GM20431 (cell line): ENCODE data around the gene TMEM233.

Experiments used
- in situ Hi-C: fragments of 300-500 bp; cut with MseI, MboI; formaldehyde crosslinking; loops from one replicate; pipeline ENCODE4 v1.15.0; 2020; ENCODE audit warnings: low sequenced_read_pairs; ENCODE audit not compliant: unreplicated experiment

The TMEM233 gene

DNA sequence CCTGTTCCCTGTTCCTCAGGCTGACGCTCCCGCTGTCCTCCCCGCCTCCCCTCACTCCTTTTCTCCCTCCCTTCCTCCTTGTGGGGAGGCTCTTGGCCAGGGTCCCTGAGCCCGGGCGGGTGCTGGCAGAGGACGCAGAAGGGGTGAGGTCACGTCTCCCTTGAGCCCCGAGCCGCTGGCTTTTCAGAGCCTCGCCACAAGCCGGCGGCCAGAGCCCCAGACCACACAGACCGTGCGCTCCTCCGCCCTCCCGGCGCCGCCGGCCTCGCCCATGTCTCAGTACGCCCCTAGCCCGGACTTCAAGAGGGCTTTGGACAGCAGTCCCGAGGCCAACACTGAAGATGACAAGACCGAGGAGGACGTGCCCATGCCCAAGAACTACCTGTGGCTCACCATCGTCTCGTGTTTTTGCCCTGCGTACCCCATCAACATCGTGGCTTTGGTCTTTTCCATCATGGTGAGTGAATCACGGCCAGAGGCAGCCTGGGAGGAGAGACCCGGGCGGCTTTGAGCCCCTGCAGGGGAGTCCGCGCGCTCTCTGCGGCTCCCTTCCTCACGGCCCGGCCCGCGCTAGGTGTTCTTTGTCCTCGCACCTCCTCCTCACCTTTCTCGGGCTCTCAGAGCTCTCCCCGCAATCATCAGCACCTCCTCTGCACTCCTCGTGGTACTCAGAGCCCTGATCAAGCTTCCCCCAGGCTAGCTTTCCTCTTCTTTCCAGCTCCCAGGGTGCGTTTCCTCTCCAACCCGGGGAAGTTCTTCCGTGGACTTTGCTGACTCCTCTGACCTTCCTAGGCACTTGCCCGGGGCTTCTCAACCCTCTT, at the start of gene TMEM233:
Gene TMEM233, plus strand, starts transcription at position 197 of the 821 bp plus-strand sequence. Its CDS starts 75 bp downstream, at position 272.
- in situ Hi-C loops: no loop called here

- in situ Hi-C loops: no loop called here
Measured at GRCh38 chr12:119544765-119545625, 48.6 kb upstream of the TMEM233 start.

- in situ Hi-C loops: no loop called here
Measured at GRCh38 chr12:119546340-119546739, 47.2 kb upstream of the TMEM233 start.

DNA sequence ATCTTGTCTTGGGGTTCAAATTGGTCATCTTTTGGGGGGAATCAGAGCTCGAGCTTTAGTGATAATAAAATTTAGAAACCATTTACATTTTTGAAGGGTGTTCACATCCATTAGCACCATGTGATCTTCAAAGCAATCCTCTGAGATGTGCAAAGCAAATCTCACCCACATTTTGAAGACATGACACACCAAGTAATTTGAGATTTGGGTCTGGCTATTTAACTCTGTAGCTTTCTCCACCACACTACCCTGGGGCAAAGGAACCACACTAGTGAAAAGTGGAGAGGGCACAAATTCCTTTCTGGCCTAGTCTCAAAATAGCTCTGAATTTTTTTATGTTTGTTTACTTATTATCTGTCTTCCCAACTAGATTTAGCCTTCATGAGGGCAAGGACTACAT, 46.6 kb upstream of the TMEM233 start:
- in situ Hi-C loops: no loop called here

DNA sequence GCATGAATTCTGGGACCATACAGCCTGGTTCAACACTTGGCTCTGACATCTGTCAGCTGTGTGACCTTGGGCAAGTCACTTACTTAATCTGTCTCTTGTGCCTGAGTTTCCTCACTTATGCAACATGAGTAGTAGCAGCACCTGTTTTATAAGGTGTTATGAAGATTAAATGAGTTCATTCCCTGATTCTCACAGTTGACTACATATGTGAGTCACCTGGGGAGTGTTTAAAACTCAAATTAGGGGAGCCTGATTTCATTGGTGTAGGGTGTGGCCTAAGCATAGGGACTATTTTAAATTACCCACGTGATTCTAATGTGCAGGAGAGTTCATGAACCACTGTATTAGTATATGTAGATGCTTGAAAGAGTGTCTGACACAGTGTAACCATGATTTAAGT, 36.7 kb upstream of the TMEM233 start:
- in situ Hi-C loops: no loop called here

- in situ Hi-C loops: no loop called here
Measured at GRCh38 chr12:119565404-119565803, 28.2 kb upstream of the TMEM233 start.

DNA sequence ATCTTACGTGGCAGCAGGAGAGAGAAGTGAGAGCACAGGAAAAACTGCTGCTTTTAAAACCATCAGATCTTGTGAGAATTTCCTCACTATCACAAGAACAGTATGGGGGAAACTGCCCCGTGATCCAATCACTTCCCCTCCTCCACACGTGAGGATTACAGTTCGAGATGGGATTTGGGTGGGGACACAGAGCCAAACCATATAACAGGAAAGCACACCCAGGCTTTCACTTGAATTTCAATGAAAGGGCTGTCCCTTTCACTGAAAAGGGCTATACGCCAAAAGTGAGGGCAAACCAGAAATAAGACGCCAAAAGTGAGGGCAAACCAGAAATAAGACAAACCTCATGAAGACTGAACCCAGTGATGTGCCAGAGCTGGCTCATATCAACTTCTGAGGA, 22.8 kb upstream of the TMEM233 start:
- in situ Hi-C loops: no loop called here

DNA sequence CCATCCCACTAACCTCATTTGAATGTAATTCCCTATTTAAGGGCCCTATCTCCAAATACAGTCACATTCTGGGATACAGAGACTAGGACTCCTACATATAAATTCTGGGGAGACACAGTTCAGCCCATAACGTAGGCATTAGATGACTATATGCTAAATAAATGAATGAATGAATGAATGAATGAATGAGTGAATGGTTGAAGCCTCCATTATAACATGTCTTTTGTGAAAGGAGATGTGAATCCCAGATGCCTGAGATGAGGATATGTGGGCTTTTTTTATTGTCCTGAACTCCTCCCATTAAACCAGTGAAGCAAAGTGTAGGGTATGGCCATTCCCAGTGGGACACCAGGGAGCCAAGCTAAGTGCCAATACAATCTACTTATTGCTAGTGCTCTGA, 20.5 kb upstream of the TMEM233 start:
- in situ Hi-C loops: no loop called here

DNA sequence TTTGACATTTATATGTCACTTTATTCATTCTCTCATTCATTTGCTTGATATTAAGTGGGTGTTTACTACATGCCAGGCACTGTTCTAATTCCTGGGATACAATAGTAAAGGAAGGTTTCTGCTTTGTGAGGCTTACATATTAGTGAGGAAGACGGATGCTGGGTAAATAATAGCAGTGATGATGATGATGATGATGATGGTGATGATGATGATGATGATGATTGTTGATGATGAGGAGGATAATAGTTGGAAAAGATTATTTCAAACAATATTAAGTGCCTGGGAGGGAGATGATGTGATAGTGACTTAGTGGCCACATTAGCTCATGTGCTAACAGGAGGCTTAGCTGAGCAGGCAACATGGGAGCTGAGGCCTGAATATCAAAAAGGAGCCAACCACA, 19.3 kb upstream of the TMEM233 start:
- in situ Hi-C loops: no loop called here

- in situ Hi-C loops: no loop called here
Measured at GRCh38 chr12:119576118-119576810, 17.3 kb upstream of the TMEM233 start.

GRCh38 chr12:119576915-119577314, 16.7 kb upstream of the TMEM233 start:
- in situ Hi-C loops: no loop called here

GRCh38 chr12:119578112-119578511, 15.5 kb upstream of the TMEM233 start:
- in situ Hi-C loops: no loop called here

GRCh38 chr12:119589097-119589496, 4.5 kb upstream of the TMEM233 start:
- in situ Hi-C loops: no loop called here

DNA sequence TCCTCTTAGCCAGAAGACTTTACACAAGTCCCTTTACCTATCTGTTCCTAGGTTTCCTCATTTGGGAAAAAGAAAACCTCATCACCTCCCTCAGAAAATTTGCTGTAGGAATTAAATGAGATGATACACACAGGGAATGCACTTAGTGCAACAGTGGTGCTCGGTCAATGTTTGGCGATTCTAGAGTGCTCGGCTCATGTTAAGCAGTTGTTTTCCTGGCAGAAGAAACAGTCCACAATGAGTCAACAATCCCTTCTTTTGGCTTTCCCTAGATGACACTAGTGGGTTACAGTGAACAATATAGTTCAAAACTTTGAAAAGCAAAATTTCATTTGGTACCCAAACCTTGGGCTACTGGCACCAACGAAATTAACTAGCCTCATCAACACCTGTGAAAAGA, 3.9 kb upstream of the TMEM233 start:
- in situ Hi-C loops: no loop called here

DNA sequence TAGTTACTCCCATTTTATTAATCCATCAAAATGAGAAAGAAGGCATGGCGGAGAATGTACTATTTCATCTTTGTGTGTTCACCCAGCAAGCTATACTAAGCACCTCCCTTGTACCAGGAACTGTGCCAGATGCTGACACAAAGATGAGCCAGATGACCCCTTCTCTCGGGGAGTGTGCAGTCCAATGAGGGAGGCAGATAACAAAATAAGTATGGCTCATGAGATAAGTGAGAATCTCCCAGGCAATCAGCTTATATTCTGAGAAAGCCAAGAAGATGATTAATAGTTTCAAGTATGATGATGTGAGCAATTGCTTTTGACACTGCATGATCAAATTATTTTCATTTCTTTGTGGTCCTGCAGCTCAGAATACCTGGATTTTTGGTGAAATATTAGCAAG, 1.3 kb upstream of the TMEM233 start:
- in situ Hi-C loops: no loop called here

- in situ Hi-C loops: no loop called here
Measured at GRCh38 chr12:119594399-119594730, 791 bp downstream of the TMEM233 start.

GRCh38 chr12:119594772-119595445, 1.3 kb downstream of the TMEM233 start:
- in situ Hi-C loops: no loop called here

DNA sequence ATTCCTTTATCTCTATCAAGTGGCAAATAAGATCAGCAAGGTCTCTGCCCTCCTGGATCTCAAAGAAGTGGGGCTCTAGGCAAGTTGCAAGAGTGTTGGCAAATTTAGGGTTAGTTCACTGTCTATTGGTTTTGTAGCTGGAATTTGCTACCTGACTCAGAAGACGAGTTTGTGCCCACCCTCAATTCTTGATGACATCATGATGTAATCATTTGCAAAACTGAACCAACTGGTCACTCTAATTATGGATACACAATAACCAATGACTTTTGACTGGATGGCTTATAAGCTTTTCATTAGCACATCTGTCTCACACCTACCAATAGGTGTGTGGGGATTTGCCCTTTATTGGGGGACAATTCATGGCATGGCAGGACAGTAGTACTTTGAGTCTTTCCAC, 4.6 kb downstream of the TMEM233 start:
- in situ Hi-C loops: no loop called here

GRCh38 chr12:119601877-119602733, 8.5 kb downstream of the TMEM233 start:
- in situ Hi-C loops: no loop called here
